Natural killer cell (primary cell): ENCODE measurements around the gene TNS3. TPM values are rescaled to one million over a fixed set of nuclear protein-coding genes. Genes with fewer than 3 reads are reported as not detected.

Experiments
- ATAC-seq, 3 donors: fragments of 150-1000 bp in 2 of 3; fragments of 200-7000 bp in 1 of 3; cut with Tn5 transposase; 1 replicate in 1 of 3; 2 replicates in 2 of 3; pipeline ENCODE4 v1.10.0; 2021; ENCODE audit warnings: mild to moderate bottlenecking in 2 of 3, moderate library complexity in 2 of 3
- DNase-seq, 2 donors: peaks; one replicate each; pipeline versions ENCODE4 v3.0.0 to v3.0.0-alpha.2; 2013 to 2021; ENCODE audit warnings: mixed read lengths in 1 of 2
- H3K27ac ChIP-seq: one replicate; pipeline ENCODE4 v1.5.1; 2013; ENCODE audit warnings: mild to moderate bottlenecking, low read length
- H3K27me3 ChIP-seq: one replicate; pipeline ENCODE4 v1.6.1; 2013; ENCODE audit warnings: low read length; ENCODE audit not compliant: control insufficient read depth, insufficient read depth
- H3K36me3 ChIP-seq: one replicate; pipeline ENCODE4 v1.6.1; 2013; ENCODE audit warnings: low read length; ENCODE audit not compliant: control insufficient read depth, insufficient read depth
- H3K4me1 ChIP-seq: one replicate; pipeline ENCODE4 v1.6.1; 2013; ENCODE audit warnings: low read length; ENCODE audit not compliant: control insufficient read depth, insufficient read depth
- H3K4me3 ChIP-seq: one replicate; pipeline ENCODE4 v1.5.1; 2013; ENCODE audit warnings: low read length
- H3K9me3 ChIP-seq: one replicate; pipeline ENCODE4 v1.6.1; 2013; ENCODE audit warnings: low read length; ENCODE audit not compliant: control insufficient read depth, insufficient read depth
- H3K27ac Mint-ChIP-seq, 2 donors: one replicate each; pipeline ENCODE4 v1.8.0; 2022; ENCODE audit warnings: mild to moderate bottlenecking in 2 of 2, mixed read lengths in 2 of 2, moderate library complexity in 1 of 2
- H3K27me3 Mint-ChIP-seq, 2 donors: one replicate each; pipeline ENCODE4 v1.8.0; 2022; ENCODE audit warnings: low read depth in 2 of 2, mixed read lengths in 2 of 2
- H3K36me3 Mint-ChIP-seq: one replicate; pipeline ENCODE4 v1.8.0; 2022; ENCODE audit warnings: mixed read lengths
- H3K4me1 Mint-ChIP-seq, 2 donors: one replicate each; pipeline ENCODE4 v1.8.0; 2022; ENCODE audit warnings: mixed read lengths in 2 of 2
- H3K4me3 Mint-ChIP-seq: one replicate; pipeline ENCODE4 v1.8.0; 2022; ENCODE audit warnings: mild to moderate bottlenecking, moderate library complexity, mixed read lengths
- H3K9me3 Mint-ChIP-seq, 2 donors: one replicate each; pipeline ENCODE4 v1.8.0; 2022; ENCODE audit warnings: mixed read lengths in 2 of 2
- WGBS: methylation state at CpG from one replicate; pipeline ENCODE4 v1.1.7; 2013; ENCODE audit warnings: missing lambda C conversion rate; ENCODE audit not compliant: insufficient coverage; 5-methylcytosine and 5-hydroxymethylcytosine counted together
- intact Hi-C: fragments of 100-400 bp; cut with micrococcal nuclease; formaldehyde crosslinking; loops from one replicate; pipeline ENCODE4 v1.14.2; 2022
- total RNA-seq, 4 donors: library from RNA; stranded (reverse); fragments of 120-200 nt in 1 of 4; gene quantifications; one replicate each; pipeline versions ENCODE4 v1.2.3 to v1.2.4, GENCODE V29; 2013 to 2022
- TF ChIP-seq, protein P1 (sequence below): fragments of 200-600 bp; IDR thresholded peaks from one replicate; pipeline ENCODE4 v1.8.0; 2022; ENCODE audit warnings: antibody characterized with exemption

TNS3 gene
- total RNA-seq, 3 donors from 2014 or later (not counting 1 experiment from before 2014, with no cell fraction given) = 1.6 to 3.5 (median 2.9) TPM

GRCh38 chr7:47268851-47269836 is 312.8 kb downstream of the TNS3 start:
- 88% methylated on average over 7 of the region's 7 CpGs for WGBS

GRCh38 chr7:47267346-47267745 is 314.6 kb downstream of the TNS3 start:
- DNase-seq = no peak
- Histone ChIP-seq H3K36me3 (no peaks in the 10 kb centered on the region), H3K4me3 (no peak overlapping the region), H3K27ac (no peak overlapping the region), H3K9me3 (no peaks in the 10 kb centered on the region), H3K27me3 (no peaks in the 10 kb centered on the region), H3K4me1 (no peaks in the 10 kb centered on the region)
- Mint-ChIP-seq H3K9me3 (no peaks in the 10 kb centered on the region), H3K27me3 (no peaks in the 10 kb centered on the region), H3K36me3 (no peaks in the 10 kb centered on the region), H3K27ac (no peak overlapping the region), H3K4me1 (no peaks in the 10 kb centered on the region), H3K4me3 (no peak overlapping the region)
- intact Hi-C loops = no loop called here
- TF ChIP-seq, protein P1, sequence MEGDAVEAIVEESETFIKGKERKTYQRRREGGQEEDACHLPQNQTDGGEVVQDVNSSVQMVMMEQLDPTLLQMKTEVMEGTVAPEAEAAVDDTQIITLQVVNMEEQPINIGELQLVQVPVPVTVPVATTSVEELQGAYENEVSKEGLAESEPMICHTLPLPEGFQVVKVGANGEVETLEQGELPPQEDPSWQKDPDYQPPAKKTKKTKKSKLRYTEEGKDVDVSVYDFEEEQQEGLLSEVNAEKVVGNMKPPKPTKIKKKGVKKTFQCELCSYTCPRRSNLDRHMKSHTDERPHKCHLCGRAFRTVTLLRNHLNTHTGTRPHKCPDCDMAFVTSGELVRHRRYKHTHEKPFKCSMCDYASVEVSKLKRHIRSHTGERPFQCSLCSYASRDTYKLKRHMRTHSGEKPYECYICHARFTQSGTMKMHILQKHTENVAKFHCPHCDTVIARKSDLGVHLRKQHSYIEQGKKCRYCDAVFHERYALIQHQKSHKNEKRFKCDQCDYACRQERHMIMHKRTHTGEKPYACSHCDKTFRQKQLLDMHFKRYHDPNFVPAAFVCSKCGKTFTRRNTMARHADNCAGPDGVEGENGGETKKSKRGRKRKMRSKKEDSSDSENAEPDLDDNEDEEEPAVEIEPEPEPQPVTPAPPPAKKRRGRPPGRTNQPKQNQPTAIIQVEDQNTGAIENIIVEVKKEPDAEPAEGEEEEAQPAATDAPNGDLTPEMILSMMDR = no peak
- WGBS = 68% methylated on average over 6 of the region's 7 CpGs
- ATAC-seq = no peak

More at GRCh38 chr7:47268851-47269836, 312.8 kb downstream of the TNS3 start:
- H3K4me3 ChIP-seq = no peak overlapping the region
- no peak for DNase-seq
- H3K36me3 Mint-ChIP-seq = no peaks in the 10 kb centered on the region
- no peaks in the 10 kb centered on the region for H3K36me3 ChIP-seq
- no peaks in the 10 kb centered on the region for H3K4me1 ChIP-seq
- ATAC-seq = no peak
- intact Hi-C loops = no loop called here
- TF ChIP-seq, protein P1 = no peak
- H3K27ac Mint-ChIP-seq = no peak overlapping the region
- no peaks in the 10 kb centered on the region for H3K4me1 Mint-ChIP-seq
- no peaks in the 10 kb centered on the region for H3K9me3 Mint-ChIP-seq
- H3K4me3 Mint-ChIP-seq = no peak overlapping the region
- no peaks in the 10 kb centered on the region for H3K27me3 ChIP-seq
- H3K27ac ChIP-seq = no peak overlapping the region
- no peaks in the 10 kb centered on the region for H3K9me3 ChIP-seq
- no peaks in the 10 kb centered on the region for H3K27me3 Mint-ChIP-seq

DNA sequence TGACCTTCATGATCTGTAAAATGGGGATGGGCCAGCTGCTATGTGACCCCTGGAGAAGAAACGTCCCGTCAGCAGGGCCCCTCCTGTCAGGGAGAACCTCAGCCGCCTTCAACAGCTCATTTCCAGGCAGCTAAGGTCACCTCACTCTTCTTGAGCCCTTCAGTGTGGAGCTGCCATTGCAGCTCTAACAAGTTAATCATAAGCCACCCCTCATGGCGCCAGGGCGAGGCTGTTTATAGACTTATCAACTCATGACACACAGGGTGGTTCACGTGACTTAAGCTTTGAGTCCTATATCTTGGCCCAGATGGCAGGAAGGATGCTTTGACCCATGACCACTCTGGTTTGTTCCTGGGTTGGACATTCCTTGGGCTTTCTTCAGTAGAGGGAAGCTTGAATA is 315.1 kb downstream of the TNS3 start:
- Histone ChIP-seq H3K9me3 (no peaks in the 10 kb centered on the region), H3K4me1 (no peaks in the 10 kb centered on the region), H3K27me3 (no peaks in the 10 kb centered on the region), H3K4me3 (no peak overlapping the region), H3K27ac (no peak overlapping the region), H3K36me3 (no peaks in the 10 kb centered on the region)
- Mint-ChIP-seq H3K36me3 (no peaks in the 10 kb centered on the region), H3K4me1 (no peaks in the 10 kb centered on the region), H3K27me3 (no peaks in the 10 kb centered on the region), H3K27ac (no peak overlapping the region), H3K4me3 (no peak overlapping the region), H3K9me3 (no peaks in the 10 kb centered on the region)
- ATAC-seq (no peak), DNase-seq (no peak)
- intact Hi-C loops = no loop called here
- TF ChIP-seq, protein P1 = no peak
- 86% methylated on average over 6 of the region's 6 CpGs for WGBS
